Endothelial cell of umbilical vein (primary cell): ENCODE results near the gene BRCA2. TPM values are rescaled to one million over a fixed set of nuclear protein-coding genes. Genes with fewer than 3 reads are reported as not detected.

Source experiments
- BruUV-seq: library from RNA; stranded (reverse); fragments of 400-500 nt; replicated peaks from 2 replicates; lab custom pipeline; 2021; lab: Mats Ljungman, UMichigan
- CTCF ChIA-PET: fragments of 300-600, 350-600 bp; sonication (Branson Sonifier 250); formaldehyde crosslinking; loops from one replicate; lab custom pipeline; 2021; ENCODE audit warnings: antibody characterized with exemption, inconsistent platforms; lab: Charles Lee
- POLR2A ChIA-PET: fragments of 300-600, 350-600 bp; sonication (Branson Sonifier 250); formaldehyde crosslinking; loops from one replicate; lab custom pipeline; 2021; ENCODE audit warnings: antibody characterized with exemption, inconsistent platforms; lab: Charles Lee
- DNase-seq: peaks from one replicate; pipeline ENCODE4 v3.0.0-alpha.2; 2011; ENCODE audit warnings: low read depth, low spot score
- FAIRE-seq: peaks from 2 replicates; lab custom pipeline; 2011; peaks lifted over from hg19 to GRCh38; lab: Jason Lieb, UNC
- H2AFZ ChIP-seq: 2 replicates; pipeline ENCODE4 v1.6.0; 2012; ENCODE audit warnings: low read depth, low read length, control low read depth, inconsistent platforms
- H3K27ac ChIP-seq: 2 replicates; pipeline ENCODE4 v1.5.1; 2011; ENCODE audit warnings: low read depth, mild to moderate bottlenecking, control low read depth, low read length, moderate library complexity; ENCODE audit not compliant: insufficient read depth
- H3K27me3 ChIP-seq, 2 experiments: 2 replicates each; pipeline versions ENCODE4 v1.6.0 to v1.6.1; 2011; ENCODE audit warnings: low read length in 2 of 2, mixed read lengths in 1 of 2; ENCODE audit not compliant: control insufficient read depth in 2 of 2, insufficient read depth in 2 of 2
- H3K36me3 ChIP-seq, 2 experiments: 2 replicates in 1 of 2; 3 replicates in 1 of 2; pipeline ENCODE4 v1.5.1; 2011; ENCODE audit warnings: low read length in 2 of 2, mild to moderate bottlenecking in 1 of 2, moderate library complexity in 1 of 2; ENCODE audit not compliant: control insufficient read depth in 2 of 2, insufficient read depth in 2 of 2; ENCODE audit errors: extremely low read depth in 1 of 2
- H3K4me1 ChIP-seq: 3 replicates; pipeline ENCODE4 v1.5.1; 2011; ENCODE audit warnings: mild to moderate bottlenecking, low read length; ENCODE audit not compliant: control insufficient read depth, insufficient read depth; ENCODE audit errors: extremely low read depth
- H3K4me2 ChIP-seq: 2 replicates; pipeline ENCODE4 v1.6.1; 2011; ENCODE audit warnings: low read length, control low read depth, mixed read lengths; ENCODE audit not compliant: insufficient read depth
- H3K4me3 ChIP-seq, 3 experiments: fragments of 200-600 bp in 1 of 3; sonication (generic), shearing (Covaris generic) in 1 of 3; replicated peaks in 1 of 3; 2 replicates each; pipeline ENCODE4 v1.5.1; 2011 to 2016; ENCODE audit warnings: control low read depth in 3 of 3, low read length in 3 of 3, mild to moderate bottlenecking in 2 of 3, inconsistent platforms in 1 of 3, low read depth in 1 of 3, moderate library complexity in 1 of 3; ENCODE audit not compliant: insufficient read depth in 1 of 3
- H3K79me2 ChIP-seq: 2 replicates; pipeline ENCODE4 v1.6.0; 2012; ENCODE audit warnings: low read length, inconsistent platforms; ENCODE audit not compliant: control insufficient read depth, insufficient read depth
- H3K9ac ChIP-seq: replicated peaks from 2 replicates; pipeline ENCODE3; 2011; ENCODE audit warnings: low read length, control low read depth; ENCODE audit not compliant: insufficient read depth; ENCODE audit errors: extremely low read depth
- H3K9me1 ChIP-seq: replicated peaks from 3 replicates; pipeline ENCODE4 v1.6.0; 2011; ENCODE audit warnings: mild to moderate bottlenecking, low read length; ENCODE audit not compliant: control insufficient read depth, insufficient read depth; ENCODE audit errors: extremely low read depth
- H3K9me3 ChIP-seq: replicated peaks from 2 replicates; pipeline ENCODE4 v1.5.1; 2012; ENCODE audit warnings: low read length, inconsistent platforms; ENCODE audit not compliant: control insufficient read depth, insufficient read depth
- H4K20me1 ChIP-seq: replicated peaks from 2 replicates; pipeline ENCODE3; 2011; ENCODE audit warnings: mild to moderate bottlenecking, low read length; ENCODE audit not compliant: control insufficient read depth, insufficient read depth; ENCODE audit errors: extremely low read depth
- CTCF ChIP-seq, 2 donors: IDR thresholded peaks; 1 replicate in 1 of 2; 2 replicates in 1 of 2; pipeline ENCODE4 v1.5.1; 2011; ENCODE audit warnings: low read length in 2 of 2, mild to moderate bottlenecking in 2 of 2, moderate library complexity in 2 of 2, control low read depth in 1 of 2, inconsistent platforms in 1 of 2, low read depth in 1 of 2; ENCODE audit not compliant: insufficient read depth in 1 of 2; ENCODE audit errors: extremely low read depth in 1 of 2
- EZH2 ChIP-seq: IDR thresholded peaks from 2 replicates; pipeline ENCODE4 v1.6.1; 2012; ENCODE audit warnings: borderline replicate concordance, low read depth, mild to moderate bottlenecking, moderate library complexity, low read length, inconsistent platforms; ENCODE audit not compliant: severe bottlenecking
- FOS ChIP-seq: IDR thresholded peaks from 2 replicates; pipeline ENCODE4 v1.6.1; 2011; ENCODE audit warnings: mild to moderate bottlenecking, low read length, moderate library complexity, borderline replicate concordance; ENCODE audit not compliant: insufficient read depth
- GATA2 ChIP-seq: IDR thresholded peaks from 2 replicates; pipeline ENCODE4 v1.7.0; 2011; ENCODE audit warnings: low read depth, mild to moderate bottlenecking, moderate library complexity, mixed read lengths, low read length; ENCODE audit not compliant: insufficient read length, insufficient read depth
- JUN ChIP-seq: IDR thresholded peaks from 2 replicates; pipeline ENCODE4 v1.6.1; 2011; ENCODE audit warnings: borderline replicate concordance, low read depth; ENCODE audit not compliant: insufficient read length, insufficient read depth
- MAX ChIP-seq: IDR thresholded peaks from 2 replicates; pipeline ENCODE4 v1.6.1; 2011; ENCODE audit not compliant: insufficient read depth, insufficient read length
- MYC ChIP-seq: IDR thresholded peaks from one replicate; pipeline ENCODE4 v1.6.1; 2011; ENCODE audit warnings: mild to moderate bottlenecking, low read depth, low read length
- POLR2A ChIP-seq: IDR thresholded peaks from 2 replicates; pipeline ENCODE4 v1.6.1; 2012; ENCODE audit warnings: low read depth, mild to moderate bottlenecking, control low read depth, low read length
- POLR2AphosphoS5 ChIP-seq: IDR thresholded peaks from 2 replicates; pipeline ENCODE4 v1.6.1; 2012; ENCODE audit warnings: low read depth, mild to moderate bottlenecking, control low read depth, low read length, moderate library complexity; ENCODE audit not compliant: insufficient read depth
- dilution Hi-C: fragments of 300-500 bp; cut with MboI; formaldehyde crosslinking; loops from one replicate; pipeline ENCODE4 v1.15.0; 2019; ENCODE audit warnings: low sequenced_read_pairs; ENCODE audit not compliant: extremely low pct_ligation_motif_present
- intact Hi-C: fragments of 100-400 bp; cut with micrococcal nuclease; formaldehyde crosslinking; loops from one replicate; pipeline ENCODE4 v1.10.0; 2022
- polyA plus RNA-seq, 4 experiments: library from polyadenylated mRNA; depleted of rRNA in 3 of 4; stranded (reverse) in 3 of 4; unstranded in 1 of 4; fragments of >200 nt; gene quantifications; 2 replicates each; pipeline versions ENCODE4 v1.2.1 to v1.2.3, GENCODE V29; 2011 to 2012; ENCODE audit warnings: missing spikeins in 1 of 4
- total RNA-seq: library from RNA; stranded (reverse); gene quantifications from 2 replicates; pipeline ENCODE4 v1.2.3, GENCODE V29; 2021

The BRCA2 gene
- total and polyA plus RNA-seq, 2 donors (not counting 3 experiments of a cell fraction or from before 2014, with no cell fraction given): 2.9 to 17.5 TPM

GRCh38 chr13:32385410-32385809, 70.1 kb downstream of the BRCA2 start:
- no peak overlapping the region for H3K4me2 ChIP-seq
- FAIRE-seq (no peak), DNase-seq (no peak)
- no peaks in the 10 kb centered on the region for H3K27me3 ChIP-seq
- peaks cover 2% of the 10 kb centered on the region for H3K4me1 ChIP-seq
- H3K9ac ChIP-seq: no peak overlapping the region
- no peak overlapping the region for H2AFZ ChIP-seq
- no TSS peak for BruUV-seq
- CTCF ChIA-PET: interaction anchor here (1.1 kb wide), 1 partner anchor 11 kb away, joined by 3 read pairs; no protein-coding TSS in a partner anchor
- intact Hi-C loops (no loop called here), dilution Hi-C loops (no loop called here)
- no peaks in the 10 kb centered on the region for H3K9me1 ChIP-seq
- H3K27ac ChIP-seq: no peak overlapping the region
- H3K9me3 ChIP-seq: no peaks in the 10 kb centered on the region
- no peak overlapping the region for H3K4me3 ChIP-seq
- POLR2A ChIA-PET: no interaction called here
- TF ChIP-seq GATA2 (no peak), MYC (no peak), MAX (no peak)
- H3K36me3 ChIP-seq: peaks cover 0 to 5% of the 10 kb centered on the region in 2 experiments
- no peaks in the 10 kb centered on the region for H3K79me2 ChIP-seq
- no peaks in the 10 kb centered on the region for H4K20me1 ChIP-seq

- H4K20me1 ChIP-seq: no peaks in the 10 kb centered on the region
- H3K9me3 ChIP-seq: no peaks in the 10 kb centered on the region
- FAIRE-seq (no peak), DNase-seq (no peak)
- intact Hi-C loops: no loop called here
- no peaks in the 10 kb centered on the region for H3K4me1 ChIP-seq
- H3K4me3 ChIP-seq: no peak overlapping the region
- no peak overlapping the region for H3K27ac ChIP-seq
- dilution Hi-C loops: no loop called here
- H3K9me1 ChIP-seq: no peaks in the 10 kb centered on the region
- H2AFZ ChIP-seq: no peak overlapping the region
- TF ChIP-seq JUN (no peak), EZH2 (no peak), MAX (no peak), CTCF (IDR thresholded peaks at IDR 0.05; ENCODE audit: extremely low read depth in 1 of 2, insufficient read depth in 1 of 2, low read depth in 1 of 2, low read length in 2 of 2) (no peak), GATA2 (no peak), FOS (no peak), POLR2AphosphoS5 (no peak), MYC (no peak), POLR2A (no peak)
- H3K36me3 ChIP-seq: no peaks in the 10 kb centered on the region
- no peak overlapping the region for H3K9ac ChIP-seq
- CTCF ChIA-PET: no interaction called here
- no peaks in the 10 kb centered on the region for H3K27me3 ChIP-seq
- no TSS peak for BruUV-seq
- H3K79me2 ChIP-seq: no peaks in the 10 kb centered on the region
- H3K4me2 ChIP-seq: no peak overlapping the region
- POLR2A ChIA-PET: no interaction called here
Measured at GRCh38 chr13:32390048-32390447, 74.7 kb downstream of the BRCA2 start.
